Endothelial cell of umbilical vein (primary cell): Measurements from ENCODE around the gene ZFAND6. TPM values are rescaled to one million over a fixed set of nuclear protein-coding genes. Genes with fewer than 3 reads are reported as not detected.

Source experiments
- BruUV-seq: library from RNA; stranded (reverse); fragments of 400-500 nt; replicated peaks from 2 replicates; lab custom pipeline; 2021; lab: Mats Ljungman, UMichigan
- CTCF ChIA-PET: fragments of 300-600, 350-600 bp; sonication (Branson Sonifier 250); formaldehyde crosslinking; loops from one replicate; lab custom pipeline; 2021; ENCODE audit warnings: antibody characterized with exemption, inconsistent platforms; lab: Charles Lee
- POLR2A ChIA-PET: fragments of 300-600, 350-600 bp; sonication (Branson Sonifier 250); formaldehyde crosslinking; loops from one replicate; lab custom pipeline; 2021; ENCODE audit warnings: antibody characterized with exemption, inconsistent platforms; lab: Charles Lee
- DNase-seq: peaks from one replicate; pipeline ENCODE4 v3.0.0-alpha.2; 2011; ENCODE audit warnings: low read depth, low spot score
- FAIRE-seq: peaks from 2 replicates; lab custom pipeline; 2011; peaks lifted over from hg19 to GRCh38; lab: Jason Lieb, UNC
- H2AFZ ChIP-seq: 2 replicates; pipeline ENCODE4 v1.6.0; 2012; ENCODE audit warnings: low read depth, low read length, control low read depth, inconsistent platforms
- H3K27ac ChIP-seq: 2 replicates; pipeline ENCODE4 v1.5.1; 2011; ENCODE audit warnings: low read depth, mild to moderate bottlenecking, control low read depth, low read length, moderate library complexity; ENCODE audit not compliant: insufficient read depth
- H3K27me3 ChIP-seq, 2 experiments: 2 replicates each; pipeline versions ENCODE4 v1.6.0 to v1.6.1; 2011; ENCODE audit warnings: low read length in 2 of 2, mixed read lengths in 1 of 2; ENCODE audit not compliant: control insufficient read depth in 2 of 2, insufficient read depth in 2 of 2
- H3K36me3 ChIP-seq, 2 experiments: 2 replicates in 1 of 2; 3 replicates in 1 of 2; pipeline ENCODE4 v1.5.1; 2011; ENCODE audit warnings: low read length in 2 of 2, mild to moderate bottlenecking in 1 of 2, moderate library complexity in 1 of 2; ENCODE audit not compliant: control insufficient read depth in 2 of 2, insufficient read depth in 2 of 2; ENCODE audit errors: extremely low read depth in 1 of 2
- H3K4me1 ChIP-seq: 3 replicates; pipeline ENCODE4 v1.5.1; 2011; ENCODE audit warnings: mild to moderate bottlenecking, low read length; ENCODE audit not compliant: control insufficient read depth, insufficient read depth; ENCODE audit errors: extremely low read depth
- H3K4me2 ChIP-seq: 2 replicates; pipeline ENCODE4 v1.6.1; 2011; ENCODE audit warnings: low read length, control low read depth, mixed read lengths; ENCODE audit not compliant: insufficient read depth
- H3K4me3 ChIP-seq, 3 experiments: fragments of 200-600 bp in 1 of 3; sonication (generic), shearing (Covaris generic) in 1 of 3; replicated peaks in 1 of 3; 2 replicates each; pipeline ENCODE4 v1.5.1; 2011 to 2016; ENCODE audit warnings: control low read depth in 3 of 3, low read length in 3 of 3, mild to moderate bottlenecking in 2 of 3, inconsistent platforms in 1 of 3, low read depth in 1 of 3, moderate library complexity in 1 of 3; ENCODE audit not compliant: insufficient read depth in 1 of 3
- H3K79me2 ChIP-seq: 2 replicates; pipeline ENCODE4 v1.6.0; 2012; ENCODE audit warnings: low read length, inconsistent platforms; ENCODE audit not compliant: control insufficient read depth, insufficient read depth
- H3K9ac ChIP-seq: replicated peaks from 2 replicates; pipeline ENCODE3; 2011; ENCODE audit warnings: low read length, control low read depth; ENCODE audit not compliant: insufficient read depth; ENCODE audit errors: extremely low read depth
- H3K9me1 ChIP-seq: replicated peaks from 3 replicates; pipeline ENCODE4 v1.6.0; 2011; ENCODE audit warnings: mild to moderate bottlenecking, low read length; ENCODE audit not compliant: control insufficient read depth, insufficient read depth; ENCODE audit errors: extremely low read depth
- H3K9me3 ChIP-seq: replicated peaks from 2 replicates; pipeline ENCODE4 v1.5.1; 2012; ENCODE audit warnings: low read length, inconsistent platforms; ENCODE audit not compliant: control insufficient read depth, insufficient read depth
- H4K20me1 ChIP-seq: replicated peaks from 2 replicates; pipeline ENCODE3; 2011; ENCODE audit warnings: mild to moderate bottlenecking, low read length; ENCODE audit not compliant: control insufficient read depth, insufficient read depth; ENCODE audit errors: extremely low read depth
- EZH2 ChIP-seq: IDR thresholded peaks from 2 replicates; pipeline ENCODE4 v1.6.1; 2012; ENCODE audit warnings: borderline replicate concordance, low read depth, mild to moderate bottlenecking, moderate library complexity, low read length, inconsistent platforms; ENCODE audit not compliant: severe bottlenecking
- FOS ChIP-seq: IDR thresholded peaks from 2 replicates; pipeline ENCODE4 v1.6.1; 2011; ENCODE audit warnings: mild to moderate bottlenecking, low read length, moderate library complexity, borderline replicate concordance; ENCODE audit not compliant: insufficient read depth
- GATA2 ChIP-seq: IDR thresholded peaks from 2 replicates; pipeline ENCODE4 v1.7.0; 2011; ENCODE audit warnings: low read depth, mild to moderate bottlenecking, moderate library complexity, mixed read lengths, low read length; ENCODE audit not compliant: insufficient read length, insufficient read depth
- JUN ChIP-seq: IDR thresholded peaks from 2 replicates; pipeline ENCODE4 v1.6.1; 2011; ENCODE audit warnings: borderline replicate concordance, low read depth; ENCODE audit not compliant: insufficient read length, insufficient read depth
- MAX ChIP-seq: IDR thresholded peaks from 2 replicates; pipeline ENCODE4 v1.6.1; 2011; ENCODE audit not compliant: insufficient read depth, insufficient read length
- POLR2A ChIP-seq: IDR thresholded peaks from 2 replicates; pipeline ENCODE4 v1.6.1; 2012; ENCODE audit warnings: low read depth, mild to moderate bottlenecking, control low read depth, low read length
- POLR2AphosphoS5 ChIP-seq: IDR thresholded peaks from 2 replicates; pipeline ENCODE4 v1.6.1; 2012; ENCODE audit warnings: low read depth, mild to moderate bottlenecking, control low read depth, low read length, moderate library complexity; ENCODE audit not compliant: insufficient read depth
- dilution Hi-C: fragments of 300-500 bp; cut with MboI; formaldehyde crosslinking; loops from one replicate; pipeline ENCODE4 v1.15.0; 2019; ENCODE audit warnings: low sequenced_read_pairs; ENCODE audit not compliant: extremely low pct_ligation_motif_present
- intact Hi-C: fragments of 100-400 bp; cut with micrococcal nuclease; formaldehyde crosslinking; loops from one replicate; pipeline ENCODE4 v1.10.0; 2022
- polyA plus RNA-seq, 4 experiments: library from polyadenylated mRNA; depleted of rRNA in 3 of 4; stranded (reverse) in 3 of 4; unstranded in 1 of 4; fragments of >200 nt; gene quantifications; 2 replicates each; pipeline versions ENCODE4 v1.2.1 to v1.2.3, GENCODE V29; 2011 to 2012; ENCODE audit warnings: missing spikeins in 1 of 4
- total RNA-seq: library from RNA; stranded (reverse); gene quantifications from 2 replicates; pipeline ENCODE4 v1.2.3, GENCODE V29; 2021
- TF ChIP-seq, protein P1 (sequence below), 2 donors: IDR thresholded peaks; 1 replicate in 1 of 2; 2 replicates in 1 of 2; pipeline ENCODE4 v1.5.1; 2011; ENCODE audit warnings: low read length in 2 of 2, mild to moderate bottlenecking in 2 of 2, moderate library complexity in 2 of 2, control low read depth in 1 of 2, inconsistent platforms in 1 of 2, low read depth in 1 of 2; ENCODE audit not compliant: insufficient read depth in 1 of 2; ENCODE audit errors: extremely low read depth in 1 of 2

Gene ZFAND6
- total and polyA plus RNA-seq, 2 donors (not counting 3 experiments of a cell fraction or from before 2014, with no cell fraction given): 50.3 to 97.9 TPM

- dilution Hi-C loops (no loop called here), intact Hi-C loops (no loop called here)
- Histone ChIP-seq H3K36me3 (no peaks in the 10 kb centered on the region), H3K4me1 (peaks cover 18% of the 10 kb centered on the region), H4K20me1 (no peaks in the 10 kb centered on the region), H2AFZ (no peak overlapping the region), H3K4me2 (no peak overlapping the region), H3K9me1 (no peaks in the 10 kb centered on the region), H3K9me3 (no peaks in the 10 kb centered on the region), H3K27me3 (no peaks in the 10 kb centered on the region), H3K79me2 (no peaks in the 10 kb centered on the region), H3K4me3 (no peak overlapping the region), H3K9ac (no peak overlapping the region), H3K27ac (no peak overlapping the region)
- DNase-seq: no peak
- no peak for TF ChIP-seq FOS
- no peak for TF ChIP-seq EZH2
- no peak for TF ChIP-seq POLR2AphosphoS5
- TF ChIP-seq JUN: no peak
- ChIA-PET CTCF (no interaction called here), POLR2A (no interaction called here)
- BruUV-seq: no TSS peak
- no peak for FAIRE-seq
Observed at GRCh38 chr15:80028937-80029336, 30.5 kb upstream of the ZFAND6 start.

GRCh38 chr15:80031841-80032240, 27.6 kb upstream of the ZFAND6 start:
- FAIRE-seq (no peak), DNase-seq (no peak)
- no peaks in the 10 kb centered on the region for H3K79me2 ChIP-seq
- intact Hi-C loops: loop anchor here (2.0 kb wide), 3 partner anchors 59 to 141 kb away; partner anchors contain the start of gene FAH
- no peak overlapping the region for H3K9ac ChIP-seq
- ChIA-PET POLR2A (interaction anchor here (0.6 kb wide), 1 partner anchor 101 kb away, joined by 5 read pairs; no protein-coding TSS in a partner anchor), CTCF (interaction anchor here (1.3 to 1.5 kb wide), 2 partner anchors 10 to 15 kb away, joined by 5 to 6 read pairs; no protein-coding TSS in a partner anchor)
- H3K4me2 ChIP-seq: no peak overlapping the region
- no peaks in the 10 kb centered on the region for H3K9me3 ChIP-seq
- H2AFZ ChIP-seq: no peak overlapping the region
- dilution Hi-C loops: no loop called here
- no TSS peak for BruUV-seq
- no peak overlapping the region for H3K4me3 ChIP-seq
- H3K36me3 ChIP-seq: no peaks in the 10 kb centered on the region
- H3K4me1 ChIP-seq: peaks cover 18% of the 10 kb centered on the region
- H3K27me3 ChIP-seq: no peaks in the 10 kb centered on the region
- H4K20me1 ChIP-seq: no peaks in the 10 kb centered on the region
- TF ChIP-seq, protein P1, sequence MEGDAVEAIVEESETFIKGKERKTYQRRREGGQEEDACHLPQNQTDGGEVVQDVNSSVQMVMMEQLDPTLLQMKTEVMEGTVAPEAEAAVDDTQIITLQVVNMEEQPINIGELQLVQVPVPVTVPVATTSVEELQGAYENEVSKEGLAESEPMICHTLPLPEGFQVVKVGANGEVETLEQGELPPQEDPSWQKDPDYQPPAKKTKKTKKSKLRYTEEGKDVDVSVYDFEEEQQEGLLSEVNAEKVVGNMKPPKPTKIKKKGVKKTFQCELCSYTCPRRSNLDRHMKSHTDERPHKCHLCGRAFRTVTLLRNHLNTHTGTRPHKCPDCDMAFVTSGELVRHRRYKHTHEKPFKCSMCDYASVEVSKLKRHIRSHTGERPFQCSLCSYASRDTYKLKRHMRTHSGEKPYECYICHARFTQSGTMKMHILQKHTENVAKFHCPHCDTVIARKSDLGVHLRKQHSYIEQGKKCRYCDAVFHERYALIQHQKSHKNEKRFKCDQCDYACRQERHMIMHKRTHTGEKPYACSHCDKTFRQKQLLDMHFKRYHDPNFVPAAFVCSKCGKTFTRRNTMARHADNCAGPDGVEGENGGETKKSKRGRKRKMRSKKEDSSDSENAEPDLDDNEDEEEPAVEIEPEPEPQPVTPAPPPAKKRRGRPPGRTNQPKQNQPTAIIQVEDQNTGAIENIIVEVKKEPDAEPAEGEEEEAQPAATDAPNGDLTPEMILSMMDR (IDR thresholded peaks at IDR 0.05; ENCODE audit: extremely low read depth in 1 of 2, insufficient read depth in 1 of 2, low read depth in 1 of 2, low read length in 2 of 2): no peak
- no peak for TF ChIP-seq GATA2
- TF ChIP-seq POLR2A: no peak
- TF ChIP-seq JUN: no peak
- TF ChIP-seq MAX: no peak
- H3K27ac ChIP-seq: no peak overlapping the region
- H3K9me1 ChIP-seq: no peaks in the 10 kb centered on the region
